SK-N-SH treated with all-trans-retinoic acid at 6 μM for 48 hours (cell line): Measurements from ENCODE around the gene DIPK1B.

Source experiments
- ATAC-seq: fragments of 200-7000 bp; cut with Tn5 transposase; 3 replicates; pipeline ENCODE4 v1.9.1; 2020; ENCODE audit warnings: mild to moderate bottlenecking, moderate library complexity
- ARNTL ChIP-seq: fragments of 450-650 bp; formaldehyde crosslinking; IDR thresholded peaks from 2 replicates; pipeline ENCODE4 v1.5.0; 2020; ENCODE audit warnings: low read depth, mild to moderate bottlenecking, moderate library complexity, borderline replicate concordance
- BACH2 ChIP-seq: fragments of 250-450 bp; sonication (Bioruptor Pico); IDR thresholded peaks from 2 replicates; pipeline ENCODE4 v1.9.0; 2021; ENCODE audit warnings: mild to moderate bottlenecking, borderline replicate concordance
- CREB5 ChIP-seq: fragments of 250-450 bp; sonication (Bioruptor Pico); IDR thresholded peaks from 2 replicates; pipeline ENCODE4 v1.5.1; 2020; ENCODE audit warnings: low read depth, mild to moderate bottlenecking, moderate library complexity
- CSDC2 ChIP-seq: fragments of 250-450 bp; sonication (Bioruptor Pico); IDR thresholded peaks from 2 replicates; pipeline ENCODE4 v1.5.0; 2020; ENCODE audit warnings: mild to moderate bottlenecking, moderate library complexity
- CSRNP3 ChIP-seq: fragments of 250-450 bp; sonication (Bioruptor Pico); IDR thresholded peaks from 2 replicates; pipeline ENCODE4 v1.5.1; 2021; ENCODE audit warnings: mild to moderate bottlenecking, moderate library complexity
- ESRRG ChIP-seq: fragments of 250-450 bp; sonication (Bioruptor Pico); IDR thresholded peaks from 2 replicates; pipeline ENCODE4 v1.6.1; 2021; ENCODE audit warnings: mild to moderate bottlenecking
- GLIS3 ChIP-seq: fragments of 250-450 bp; sonication (Bioruptor Pico); IDR thresholded peaks from 2 replicates; pipeline ENCODE4 v1.5.0; 2020; ENCODE audit warnings: mild to moderate bottlenecking, moderate library complexity
- OSR1 ChIP-seq: fragments of 250-450 bp; sonication (Bioruptor Pico); IDR thresholded peaks from 2 replicates; pipeline ENCODE4 v1.8.0; 2022; ENCODE audit warnings: moderate library complexity, mild to moderate bottlenecking, inconsistent platforms
- PATZ1 ChIP-seq: fragments of 250-450 bp; sonication (Bioruptor Pico); IDR thresholded peaks from 2 replicates; pipeline ENCODE4 v1.8.0; 2020; ENCODE audit warnings: mild to moderate bottlenecking, moderate library complexity, borderline replicate concordance
- RARB ChIP-seq: fragments of 250-450 bp; sonication (Bioruptor Pico); IDR thresholded peaks from 2 replicates; pipeline ENCODE4 v1.8.0; 2021; ENCODE audit warnings: mild to moderate bottlenecking, moderate library complexity
- SNAI2 ChIP-seq: fragments of 250-450 bp; sonication (Bioruptor Pico); IDR thresholded peaks from 2 replicates; pipeline ENCODE4 v1.5.0; 2020; ENCODE audit warnings: mild to moderate bottlenecking, moderate library complexity
- TCF4 ChIP-seq: fragments of 250-450 bp; sonication (Bioruptor Pico); IDR thresholded peaks from 2 replicates; pipeline ENCODE4 v1.8.0; 2021; ENCODE audit warnings: mild to moderate bottlenecking, moderate library complexity, borderline replicate concordance
- TSHZ2 ChIP-seq: fragments of 250-450 bp; sonication (Bioruptor Pico); IDR thresholded peaks from 2 replicates; pipeline ENCODE4 v1.5.0; 2020; ENCODE audit warnings: mild to moderate bottlenecking, moderate library complexity
- ZC3H10 ChIP-seq: fragments of 250-450 bp; sonication (Bioruptor Pico); IDR thresholded peaks from 2 replicates; pipeline ENCODE4 v1.5.1; 2021; ENCODE audit warnings: mild to moderate bottlenecking, moderate library complexity
- ZFP30 ChIP-seq: fragments of 450-650 bp; formaldehyde crosslinking; IDR thresholded peaks from 2 replicates; pipeline ENCODE4 v1.5.0; 2022; ENCODE audit warnings: mild to moderate bottlenecking, moderate library complexity
- ZNF565 ChIP-seq: fragments of 450-650 bp; formaldehyde crosslinking; conservative IDR thresholded peaks from 2 replicates; pipeline ENCODE4 v1.5.0; 2020; ENCODE audit warnings: low read depth, mild to moderate bottlenecking, moderate library complexity
- ZNF8 ChIP-seq: fragments of 450-650 bp; formaldehyde crosslinking; IDR thresholded peaks from 2 replicates; pipeline ENCODE4 v1.5.0; 2020; ENCODE audit warnings: mild to moderate bottlenecking, moderate library complexity

Gene DIPK1B

GRCh38 chr9:136679431-136679941 is 32.9 kb upstream of the DIPK1B start:
- ATAC-seq = no peak
- no peak for TF ChIP-seq TCF4 (CRISPR knock-in tag)
- no peak for TF ChIP-seq ZFP30 (CRISPR knock-in tag)
- TF ChIP-seq CSRNP3 = no peak
- no peak for TF ChIP-seq BACH2 (CRISPR knock-in tag)
- no peak for TF ChIP-seq GLIS3
- no peak for TF ChIP-seq ARNTL
- TF ChIP-seq TSHZ2 (CRISPR knock-in tag) = no peak
- TF ChIP-seq RARB (CRISPR knock-in tag) = no peak
- no peak for TF ChIP-seq PATZ1 (CRISPR knock-in tag)
- TF ChIP-seq OSR1 (CRISPR knock-in tag) = no peak
- no peak for TF ChIP-seq ZNF565
- TF ChIP-seq SNAI2 = no peak

GRCh38 chr9:136681029-136681428 is 31.3 kb upstream of the DIPK1B start:
- no peak for ATAC-seq
- TF ChIP-seq ZC3H10 (CRISPR knock-in tag) (no peak), OSR1 (CRISPR knock-in tag) (no peak), TCF4 (CRISPR knock-in tag) (no peak)
- TF ChIP-seq, all 23 proteins: peak for 0

- TF ChIP-seq OSR1 (CRISPR knock-in tag) (no peak), CSDC2 (CRISPR knock-in tag) (no peak), TSHZ2 (CRISPR knock-in tag) (no peak), ESRRG (CRISPR knock-in tag) (no peak), ZNF8 (CRISPR knock-in tag) (no peak), ZC3H10 (CRISPR knock-in tag) (no peak), ZNF565 (no peak), CREB5 (CRISPR knock-in tag) (no peak), SNAI2 (no peak), ARNTL (no peak), ZFP30 (CRISPR knock-in tag) (no peak)
- ATAC-seq = no peak
Measured at GRCh38 chr9:136681945-136682699, 30.2 kb upstream of the DIPK1B start.
